IMR-90 (cell line): ENCODE results near the gene KIFC3. TPM values are rescaled to one million over a fixed set of nuclear protein-coding genes. Genes with fewer than 3 reads are reported as not detected.

Experiments
- ATAC-seq: fragments of 200-7000 bp; cut with Tn5 transposase; 2 replicates; pipeline ENCODE4 v1.9.1; 2020; ENCODE audit warnings: low read depth, mild to moderate bottlenecking, moderate library complexity
- BruUV-seq: library from RNA; stranded (reverse); fragments of 400-500 nt; replicated peaks from 2 replicates; lab custom pipeline; 2021; lab: Mats Ljungman, UMichigan
- CTCF ChIA-PET: fragments of 300-600 bp; formaldehyde crosslinking; extraction: SDS; loops from one replicate; lab custom pipeline; 2021; ENCODE audit warnings: antibody characterized with exemption; lab: Yijun Ruan, JAX
- POLR2A ChIA-PET: fragments of 300-600 bp; sonication (Branson Sonifier 250); formaldehyde crosslinking; loops from one replicate; lab custom pipeline; 2022; ENCODE audit warnings: antibody characterized with exemption; ENCODE audit not compliant: unreplicated experiment; lab: Charles Lee
- DNase-seq: peaks from one replicate; pipeline ENCODE4 v3.0.0; 2013
- H2AFZ ChIP-seq: replicated peaks from 2 replicates; pipeline ENCODE3; 2013; ENCODE audit warnings: low read length, mild to moderate bottlenecking; ENCODE audit not compliant: poor library complexity
- H2AK5ac ChIP-seq: 2 replicates; pipeline ENCODE4 v1.6.1; 2013; ENCODE audit warnings: low read depth, low read length, inconsistent platforms
- H2AK9ac ChIP-seq: replicated peaks from 2 replicates; pipeline ENCODE3; 2013; ENCODE audit warnings: mild to moderate bottlenecking, low read depth, low read length, moderate library complexity; ENCODE audit not compliant: poor library complexity
- H2BK120ac ChIP-seq: 2 replicates; pipeline ENCODE4 v1.6.1; 2013; ENCODE audit warnings: low read depth, low read length, inconsistent platforms
- H2BK15ac ChIP-seq: 3 replicates; pipeline ENCODE4 v1.6.1; 2013; ENCODE audit warnings: low read depth, low read length, inconsistent platforms
- H2BK20ac ChIP-seq: 2 replicates; pipeline ENCODE4 v1.6.1; 2013; ENCODE audit warnings: low read depth, mild to moderate bottlenecking, inconsistent platforms, low read length, moderate library complexity
- H2BK5ac ChIP-seq: 2 replicates; pipeline ENCODE4 v1.6.1; 2013; ENCODE audit warnings: mild to moderate bottlenecking, low read depth, low read length, inconsistent platforms; ENCODE audit not compliant: poor library complexity, severe bottlenecking
- H3K14ac ChIP-seq: replicated peaks from 2 replicates; pipeline ENCODE4 v1.6.1; 2013; ENCODE audit warnings: low read depth, low read length, inconsistent platforms
- H3K18ac ChIP-seq: 2 replicates; pipeline ENCODE4 v1.6.1; 2013; ENCODE audit warnings: low read depth, low read length, control low read depth
- H3K23ac ChIP-seq: 2 replicates; pipeline ENCODE4 v1.6.1; 2013; ENCODE audit warnings: low read depth, low read length, inconsistent platforms
- H3K27ac ChIP-seq: 2 replicates; pipeline ENCODE4 v1.5.1; 2013; ENCODE audit warnings: mild to moderate bottlenecking, control low read depth, low read length; ENCODE audit not compliant: insufficient read depth
- H3K27me3 ChIP-seq: 2 replicates; pipeline ENCODE4 v1.6.1; 2013; ENCODE audit warnings: low read length; ENCODE audit not compliant: control insufficient read depth, insufficient read depth
- H3K36me3 ChIP-seq: 2 replicates; pipeline ENCODE4 v1.6.1; 2013; ENCODE audit warnings: low read length, mixed read lengths; ENCODE audit not compliant: control insufficient read depth, insufficient read depth
- H3K4ac ChIP-seq: 2 replicates; pipeline ENCODE4 v1.6.1; 2013; ENCODE audit warnings: low read depth, low read length, inconsistent platforms
- H3K4me1 ChIP-seq: 2 replicates; pipeline ENCODE4 v1.6.1; 2013; ENCODE audit warnings: low read length, mixed read lengths; ENCODE audit not compliant: control insufficient read depth, insufficient read depth
- H3K4me2 ChIP-seq: 2 replicates; pipeline ENCODE4 v1.6.1; 2013; ENCODE audit warnings: low read depth, mild to moderate bottlenecking, control low read depth, low read length, moderate library complexity
- H3K4me3 ChIP-seq: 2 replicates; pipeline ENCODE4 v1.5.1; 2013; ENCODE audit warnings: low read depth, mild to moderate bottlenecking, control low read depth, low read length, moderate library complexity; ENCODE audit not compliant: insufficient read depth
- H3K56ac ChIP-seq: 2 replicates; pipeline ENCODE4 v1.6.1; 2013; ENCODE audit warnings: low read length, inconsistent platforms; ENCODE audit not compliant: insufficient read depth; ENCODE audit errors: extremely low read depth
- H3K79me1 ChIP-seq, 2 experiments: 2 replicates each; pipeline ENCODE4 v1.6.1; 2013; ENCODE audit warnings: low read length in 2 of 2, inconsistent platforms in 1 of 2, low read depth in 1 of 2
- H3K9ac ChIP-seq: 2 replicates; pipeline ENCODE4 v1.6.1; 2013; ENCODE audit warnings: low read depth, low read length, control low read depth
- H3K9me1 ChIP-seq: 2 replicates; pipeline ENCODE4 v1.6.1; 2013; ENCODE audit warnings: low read length, inconsistent platforms; ENCODE audit not compliant: insufficient read depth
- H3K9me3 ChIP-seq: 2 replicates; pipeline ENCODE4 v1.6.1; 2013; ENCODE audit warnings: low read length; ENCODE audit not compliant: control insufficient read depth, insufficient read depth
- H4K20me1 ChIP-seq: 2 replicates; pipeline ENCODE4 v1.6.1; 2013; ENCODE audit warnings: low read length, inconsistent platforms; ENCODE audit not compliant: insufficient read depth
- H4K5ac ChIP-seq: 2 replicates; pipeline ENCODE4 v1.6.1; 2013; ENCODE audit warnings: mild to moderate bottlenecking, low read depth, low read length, control low read depth
- H4K8ac ChIP-seq, 2 experiments: 2 replicates each; pipeline ENCODE4 v1.6.1; 2013; ENCODE audit warnings: low read depth in 2 of 2, low read length in 2 of 2, control low read depth in 1 of 2, inconsistent platforms in 1 of 2
- H4K91ac ChIP-seq: 2 replicates; pipeline ENCODE4 v1.6.1; 2013; ENCODE audit warnings: low read depth, low read length, inconsistent platforms; ENCODE audit not compliant: insufficient read depth
- BHLHE40 ChIP-seq: fragments of 150-350 bp; IDR thresholded peaks from 2 replicates; pipeline ENCODE4 v1.6.1; 2016; ENCODE audit warnings: mild to moderate bottlenecking, low read depth, low read length
- CEBPB ChIP-seq: IDR thresholded peaks from 2 replicates; pipeline ENCODE4 v1.6.1; 2012; ENCODE audit warnings: low read depth, low read length, improper control_type of control experiment
- CHD1 ChIP-seq: IDR thresholded peaks from 2 replicates; pipeline ENCODE4 v1.6.1; 2012; ENCODE audit warnings: low read depth, low read length, improper control_type of control experiment
- MAFK ChIP-seq: IDR thresholded peaks from 2 replicates; pipeline ENCODE4 v1.6.1; 2012; ENCODE audit warnings: low read depth, low read length, improper control_type of control experiment
- NFE2L2 ChIP-seq: fragments of 150-350 bp; IDR thresholded peaks from 2 replicates; pipeline ENCODE4 v1.6.1; 2016; ENCODE audit warnings: low read depth, mild to moderate bottlenecking, low read length
- RAD21 ChIP-seq: IDR thresholded peaks from 2 replicates; pipeline ENCODE4 v1.6.1; 2012; ENCODE audit warnings: low read length, improper control_type of control experiment
- RFX5 ChIP-seq: IDR thresholded peaks from 2 replicates; pipeline ENCODE4 v1.8.0; 2012; ENCODE audit warnings: low read depth, mild to moderate bottlenecking, low read length, moderate library complexity
- SMC3 ChIP-seq: fragments of 150-350 bp; IDR thresholded peaks from 2 replicates; pipeline ENCODE4 v1.6.1; 2016; ENCODE audit warnings: low read depth, mild to moderate bottlenecking, antibody characterized with exemption, low read length, moderate library complexity
- WGBS, 2 experiments: methylation state at CpG; one replicate each; pipeline versions ENCODE4 v1.1.5 to v1.1.7; 2013; ENCODE audit warnings: missing lambda C conversion rate in 2 of 2; ENCODE audit not compliant: insufficient read length in 1 of 2; ENCODE audit errors: extremely low coverage in 2 of 2; 5-methylcytosine and 5-hydroxymethylcytosine counted together
- dilution Hi-C: fragments of 300-500 bp; cut with HindIII; formaldehyde crosslinking; loops from one replicate; pipeline ENCODE4 v1.14.3; 2018; ENCODE audit warnings: low sequenced_read_pairs; ENCODE audit not compliant: unreplicated experiment
- in situ Hi-C: fragments of 300-500 bp; cut with MboI; formaldehyde crosslinking; loops from 3 replicates; pipeline ENCODE4 v1.14.3; 2019; ENCODE audit warnings: low sequenced_read_pairs, inconsistent platforms, mixed read lengths
- intact Hi-C: fragments of 100-400 bp; cut with micrococcal nuclease; formaldehyde crosslinking; loops from 2 replicates; pipeline ENCODE4 v1.10.0; 2022
- polyA plus RNA-seq, 3 experiments: library from polyadenylated mRNA; depleted of rRNA; stranded (reverse); fragments of >200 nt; gene quantifications; 2 replicates each; pipeline ENCODE4 v1.2.3, GENCODE V29; 2012; ENCODE audit warnings: low replicate concordance in 1 of 3
- total RNA-seq: library from RNA; depleted of rRNA; stranded (reverse); fragments of >200 nt; gene quantifications from 2 replicates; pipeline ENCODE4 v1.2.3, GENCODE V29; 2012
- TF ChIP-seq, protein P1 (sequence below): conservative IDR thresholded peaks from 2 replicates; pipeline ENCODE4 v1.5.1; 2012; ENCODE audit warnings: mild to moderate bottlenecking, low read depth, low read length, improper control_type of control experiment

The KIFC3 gene
- total and polyA plus RNA-seq, 2 of the 4 experiments (the other 2 are of a cell fraction), result 48.6 to 62.5 TPM

DNA sequence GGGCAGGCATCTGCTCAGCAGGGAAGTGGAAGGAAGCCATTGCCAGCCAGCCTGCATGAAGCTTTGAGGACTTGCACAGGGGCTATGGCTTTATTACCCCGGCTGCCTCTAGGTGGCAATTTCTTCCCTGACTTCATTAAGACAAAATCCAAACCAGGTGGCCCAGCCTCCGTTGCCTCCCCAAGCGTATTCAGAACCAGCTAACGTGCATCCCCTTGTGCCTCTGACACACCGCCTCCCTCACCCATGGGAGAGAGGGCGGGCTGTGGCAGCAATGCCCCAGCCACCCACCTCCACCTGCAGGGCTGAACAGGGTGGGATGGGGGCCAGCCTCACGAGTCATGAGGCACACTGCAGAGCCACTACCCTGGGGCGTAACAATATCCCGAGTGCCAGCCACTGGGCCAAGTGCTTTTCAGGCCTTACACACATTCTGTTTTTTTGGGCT is 6.8 kb downstream of the KIFC3 start:
- H3K4me3 ChIP-seq, result no peak overlapping the region
- peaks cover 12% of the 10 kb centered on the region for H3K4me1 ChIP-seq
- H2AFZ ChIP-seq, result no peak overlapping the region
- H3K27me3 ChIP-seq, result no peaks in the 10 kb centered on the region
- no peak overlapping the region for H4K5ac ChIP-seq
- H2BK15ac ChIP-seq, result no peak overlapping the region
- peak; percentile 58 for ATAC-seq
- H3K9ac ChIP-seq, result no peak overlapping the region
- H3K14ac ChIP-seq, result no peak overlapping the region
- H2BK120ac ChIP-seq, result no peak overlapping the region
- H4K20me1 ChIP-seq, result peaks cover 34% of the 10 kb centered on the region
- WGBS, 2 experiments, result 65% methylated on average over 4 of the region's 9 CpGs; no CpG with 5 or more reads in 1 of the 2 experiments
- H2AK9ac ChIP-seq, result peak overlapping the region; percentile 83
- TF ChIP-seq CEBPB (no peak), SMC3 (0 out of 2 replicates have a peak, but pooled peaks have one; percentile 5), CHD1 (no peak), NFE2L2 (no peak), RFX5 (no peak), RAD21 (peak; percentile 25; the same call in 1 of the 2 replicates), BHLHE40 (no peak), MAFK (no peak)
- TF ChIP-seq, protein P1, sequence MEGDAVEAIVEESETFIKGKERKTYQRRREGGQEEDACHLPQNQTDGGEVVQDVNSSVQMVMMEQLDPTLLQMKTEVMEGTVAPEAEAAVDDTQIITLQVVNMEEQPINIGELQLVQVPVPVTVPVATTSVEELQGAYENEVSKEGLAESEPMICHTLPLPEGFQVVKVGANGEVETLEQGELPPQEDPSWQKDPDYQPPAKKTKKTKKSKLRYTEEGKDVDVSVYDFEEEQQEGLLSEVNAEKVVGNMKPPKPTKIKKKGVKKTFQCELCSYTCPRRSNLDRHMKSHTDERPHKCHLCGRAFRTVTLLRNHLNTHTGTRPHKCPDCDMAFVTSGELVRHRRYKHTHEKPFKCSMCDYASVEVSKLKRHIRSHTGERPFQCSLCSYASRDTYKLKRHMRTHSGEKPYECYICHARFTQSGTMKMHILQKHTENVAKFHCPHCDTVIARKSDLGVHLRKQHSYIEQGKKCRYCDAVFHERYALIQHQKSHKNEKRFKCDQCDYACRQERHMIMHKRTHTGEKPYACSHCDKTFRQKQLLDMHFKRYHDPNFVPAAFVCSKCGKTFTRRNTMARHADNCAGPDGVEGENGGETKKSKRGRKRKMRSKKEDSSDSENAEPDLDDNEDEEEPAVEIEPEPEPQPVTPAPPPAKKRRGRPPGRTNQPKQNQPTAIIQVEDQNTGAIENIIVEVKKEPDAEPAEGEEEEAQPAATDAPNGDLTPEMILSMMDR, result peak; percentile 32
- CTCF ChIA-PET, result interaction anchor here (1.8 kb wide), 1 partner anchor 67 kb away, joined by 7 read pairs; no protein-coding TSS in a partner anchor
- POLR2A ChIA-PET, result no interaction called here
- no peak overlapping the region for H3K23ac ChIP-seq
- no peak overlapping the region for H4K91ac ChIP-seq
- no TSS peak for BruUV-seq
- H3K4ac ChIP-seq, result no peak overlapping the region
- peak; percentile 38 for DNase-seq
- intact Hi-C loops (no loop called here), dilution Hi-C loops (no loop called here), in situ Hi-C loops (no loop called here)
- H3K27ac ChIP-seq, result no peak overlapping the region
- no peak overlapping the region for H2AK5ac ChIP-seq
- peaks cover 47% of the 10 kb centered on the region for H3K36me3 ChIP-seq
- peaks cover 20% of the 10 kb centered on the region for H3K9me1 ChIP-seq
- H3K18ac ChIP-seq, result no peak overlapping the region
- peaks cover 13 to 75% of the 10 kb centered on the region in 2 experiments for H3K79me1 ChIP-seq
- no peak overlapping the region for H2BK5ac ChIP-seq
- H3K4me2 ChIP-seq, result no peak overlapping the region
- H4K8ac ChIP-seq, result no peak overlapping the region
- no peak overlapping the region for H3K56ac ChIP-seq
- H3K9me3 ChIP-seq, result no peaks in the 10 kb centered on the region
- H2BK20ac ChIP-seq, result no peak overlapping the region
